Activated naive CD4-positive, alpha-beta T cell treated with anti-CD3 and anti-CD28 coated beads for 36 hours (primary cell): ENCODE results near the gene IP6K2. TPM values are rescaled to one million over a fixed set of nuclear protein-coding genes. Genes with fewer than 3 reads are reported as not detected.

Source experiments
- CTCF ChIA-PET: fragments of 350-600 bp; sonication (Branson Sonifier 250); formaldehyde crosslinking; loops from one replicate; lab custom pipeline; 2021; ENCODE audit warnings: antibody characterized with exemption; lab: Charles Lee
- DNase-seq: peaks from one replicate; pipeline ENCODE4 v3.0.0-alpha.2; 2020
- H3K27ac Mint-ChIP-seq: one replicate; pipeline ENCODE4 v1.8.0; 2021; ENCODE audit warnings: mild to moderate bottlenecking, mixed read lengths
- H3K27me3 Mint-ChIP-seq: one replicate; pipeline ENCODE4 v1.8.0; 2021; ENCODE audit warnings: low read depth, mixed read lengths
- H3K36me3 Mint-ChIP-seq: one replicate; pipeline ENCODE4 v1.8.0; 2021; ENCODE audit warnings: low read depth, mixed read lengths
- H3K4me1 Mint-ChIP-seq: one replicate; pipeline ENCODE4 v1.8.0; 2021; ENCODE audit warnings: low read depth, mixed read lengths
- H3K4me3 Mint-ChIP-seq: one replicate; pipeline ENCODE4 v1.8.0; 2021; ENCODE audit warnings: mild to moderate bottlenecking, moderate library complexity, mixed read lengths
- H3K9me3 Mint-ChIP-seq: one replicate; pipeline ENCODE4 v1.8.0; 2021; ENCODE audit warnings: mixed read lengths
- intact Hi-C: fragments of 100-400 bp; cut with micrococcal nuclease; formaldehyde crosslinking; loops from one replicate; pipeline ENCODE4 v1.15.1; 2023
- total RNA-seq, 2 experiments: library from RNA; stranded (reverse); gene quantifications; one replicate each; pipeline ENCODE4 v1.2.3, GENCODE V29; 2021

The IP6K2 gene
- total RNA-seq, 2 experiments from 2014 or later: 64.3 to 68.3 TPM

DNA sequence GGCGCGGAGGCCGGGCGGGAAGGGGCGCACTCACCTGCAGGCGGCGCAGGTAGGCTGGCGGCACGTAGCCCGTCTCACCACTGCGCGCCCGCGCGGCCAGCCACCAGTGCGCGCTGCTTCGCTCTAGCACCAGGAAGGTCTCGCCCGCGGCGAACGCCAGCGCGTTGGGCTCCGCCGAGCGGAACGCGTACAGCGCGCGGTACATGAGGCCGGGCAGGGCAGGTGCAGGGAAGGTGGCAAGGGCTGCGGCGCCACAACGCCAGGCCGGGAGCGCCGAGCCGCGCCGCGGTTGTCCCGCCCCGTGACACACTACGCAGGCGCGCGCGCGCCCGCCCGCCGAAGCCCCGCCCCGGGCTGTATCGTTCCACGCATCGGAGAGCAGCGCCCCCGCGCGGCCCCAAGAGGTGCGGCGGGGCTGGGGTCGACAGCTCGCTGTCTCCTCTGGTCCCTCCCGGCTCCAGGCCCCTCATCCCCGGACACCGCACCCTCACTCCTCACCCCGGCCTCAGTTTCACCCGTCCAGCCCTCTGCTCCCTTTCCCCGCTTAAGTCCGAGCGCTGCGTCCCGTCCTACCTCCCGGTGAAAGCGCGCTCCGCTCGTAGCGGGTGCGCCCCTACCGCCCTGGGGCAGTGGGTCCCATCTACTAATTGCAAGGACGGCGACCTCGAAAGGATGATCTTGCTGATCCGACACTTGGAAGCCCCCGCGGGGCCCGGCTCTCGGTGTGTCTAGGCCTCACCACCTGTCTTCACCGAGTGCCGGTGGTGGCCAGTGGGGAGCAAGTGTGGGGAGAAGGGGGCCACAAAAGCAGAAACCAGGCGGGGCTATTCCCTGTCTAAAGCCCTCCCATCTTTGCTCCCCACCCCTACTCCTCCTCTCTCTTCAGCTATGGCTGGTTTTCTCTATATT is 31.2 kb downstream of the IP6K2 start, which contains the start of gene NCKIPSD:
Gene NCKIPSD (minus strand): TSS at position 313 of the 909 bp plus-strand sequence. CDS start 108 bp downstream, at position 205.
- H3K27ac Mint-ChIP-seq: peak within 1 kb of the TSS; percentile 73

DNA sequence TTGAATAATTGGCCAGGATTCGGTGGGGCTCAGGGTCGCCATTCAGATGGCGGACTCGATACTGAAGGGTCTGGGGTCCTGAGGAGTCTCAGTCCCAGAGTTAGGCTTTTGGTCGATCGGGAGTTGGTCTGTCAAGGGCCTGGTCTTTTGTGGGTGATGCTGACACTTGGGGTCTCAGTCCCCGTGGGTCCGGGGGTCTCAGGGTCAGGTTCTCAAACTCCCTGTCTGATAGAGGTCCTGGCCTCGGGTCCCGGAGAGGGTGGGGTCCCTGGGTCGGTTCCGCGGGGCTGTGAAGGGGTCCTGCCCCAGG is 31.8 kb downstream of the IP6K2 start:
- no peak for DNase-seq
- intact Hi-C loops: loop anchor here (1.0 to 2.0 kb wide), 6 partner anchors 24 to 126 kb away; partner anchors contain the start of genes IP6K2, SLC26A6 and UQCRC1

More for the DNA sequence above, 31.2 kb downstream of the IP6K2 start, which contains the start of gene NCKIPSD:
- DNase-seq: peak; percentile 91
- Mint-ChIP-seq H3K36me3 (peaks cover 13% of the 10 kb centered on the region), H3K9me3 (no peaks in the 10 kb centered on the region), H3K27me3 (no peaks in the 10 kb centered on the region), H3K4me1 (peaks cover 25% of the 10 kb centered on the region), H3K4me3 (peak within 1 kb of the TSS; percentile 83)
- CTCF ChIA-PET: interaction anchor here (0.6 to 1.8 kb wide), 12 partner anchors 11 to 285 kb away, joined by 3 to 11 read pairs (median 4); partner anchors contain the start of gene SLC26A6
- intact Hi-C loops: loop anchor here (1.0 to 2.0 kb wide), 7 partner anchors 25 to 285 kb away; partner anchors contain the start of genes IP6K2, SLC26A6 and UQCRC1

DNA sequence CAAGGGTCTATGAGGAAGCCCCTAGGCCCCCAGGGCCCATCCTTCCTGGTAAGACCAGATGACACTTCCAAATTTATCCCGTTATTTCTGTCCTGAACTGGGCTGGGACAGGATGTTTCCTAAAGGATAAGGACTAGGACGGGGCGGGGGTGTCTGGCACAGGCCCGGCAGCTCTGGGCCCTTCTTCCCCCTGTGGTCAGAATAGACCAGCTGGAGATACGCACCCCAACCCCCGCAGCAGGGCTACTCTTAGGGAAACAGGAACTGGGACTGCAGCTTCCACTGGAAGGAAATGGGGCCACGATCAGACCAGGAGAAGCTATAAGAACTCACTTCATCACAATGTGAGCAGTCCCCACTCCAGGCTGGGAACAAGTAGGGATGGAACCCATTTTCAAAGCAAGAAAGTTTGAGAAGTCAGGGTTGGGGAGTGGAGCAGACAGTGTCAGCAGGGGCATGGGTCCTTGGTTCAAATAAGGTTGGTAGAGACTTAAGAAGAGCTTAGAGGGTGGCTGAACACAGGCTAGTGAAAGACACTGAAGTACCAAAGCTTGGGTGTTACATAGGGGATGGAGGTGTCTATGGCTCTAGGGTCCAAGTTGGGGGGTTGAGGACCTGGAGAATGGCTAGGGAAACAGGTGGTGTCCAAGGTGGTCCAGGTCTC is 32.4 kb downstream of the IP6K2 start:
- Mint-ChIP-seq H3K27ac (peak overlapping the region; percentile 72), H3K27me3 (no peaks in the 10 kb centered on the region), H3K9me3 (no peaks in the 10 kb centered on the region), H3K36me3 (peaks cover 17% of the 10 kb centered on the region), H3K4me3 (peak overlapping the region; percentile 83), H3K4me1 (peaks cover 31% of the 10 kb centered on the region)
- CTCF ChIA-PET: interaction anchor here (0.6 to 1.3 kb wide), 5 partner anchors 12 to 128 kb away, joined by 3 to 7 read pairs (median 3); partner anchors contain the start of gene PFKFB4
- DNase-seq: no peak
- intact Hi-C loops: loop anchor here (1.0 to 2.0 kb wide), 6 partner anchors 23 to 126 kb away; partner anchors contain the start of genes IP6K2, SLC26A6 and UQCRC1

More for the DNA sequence above, 31.8 kb downstream of the IP6K2 start:
- CTCF ChIA-PET: interaction anchor here (0.6 to 1.8 kb wide), 3 partner anchors 11 to 146 kb away, joined by 4 to 11 read pairs (median 7); partner anchors contain the start of gene PFKFB4
- Mint-ChIP-seq H3K36me3 (peaks cover 19% of the 10 kb centered on the region), H3K27ac (peak overlapping the region; percentile 73), H3K4me1 (peaks cover 31% of the 10 kb centered on the region), H3K27me3 (no peaks in the 10 kb centered on the region), H3K9me3 (no peaks in the 10 kb centered on the region), H3K4me3 (peak overlapping the region; percentile 83)

DNA sequence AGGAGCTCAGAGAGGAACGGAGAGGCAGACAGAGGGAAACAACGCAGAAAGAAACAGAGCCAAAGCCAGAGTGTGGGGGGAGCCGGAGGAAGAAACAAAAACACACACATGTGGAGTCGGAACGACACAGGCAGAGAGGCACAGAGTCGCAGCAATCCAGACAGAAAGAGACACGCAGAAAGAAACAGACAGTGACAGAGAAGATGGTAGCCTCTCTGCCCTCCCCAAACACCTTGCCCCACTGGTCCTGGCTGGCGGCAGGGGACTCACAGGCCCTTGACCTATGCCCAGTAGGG is 33.0 kb downstream of the IP6K2 start:
- peaks cover 31% of the 10 kb centered on the region for H3K4me1 Mint-ChIP-seq
- no peak for DNase-seq
- CTCF ChIA-PET: interaction anchor here (0.5 to 1.3 kb wide), 3 partner anchors 24 to 450 kb away, joined by 3 to 7 read pairs (median 3); partner anchors contain the start of gene PFKFB4
- H3K4me3 Mint-ChIP-seq: peak overlapping the region; percentile 32
- intact Hi-C loops: loop anchor here (2.0 kb wide), 3 partner anchors 49 to 125 kb away; partner anchors contain the start of genes SLC26A6 and UQCRC1
- no peaks in the 10 kb centered on the region for H3K9me3 Mint-ChIP-seq
- no peak overlapping the region for H3K27ac Mint-ChIP-seq
- peaks cover 18% of the 10 kb centered on the region for H3K36me3 Mint-ChIP-seq
- H3K27me3 Mint-ChIP-seq: no peaks in the 10 kb centered on the region

DNA sequence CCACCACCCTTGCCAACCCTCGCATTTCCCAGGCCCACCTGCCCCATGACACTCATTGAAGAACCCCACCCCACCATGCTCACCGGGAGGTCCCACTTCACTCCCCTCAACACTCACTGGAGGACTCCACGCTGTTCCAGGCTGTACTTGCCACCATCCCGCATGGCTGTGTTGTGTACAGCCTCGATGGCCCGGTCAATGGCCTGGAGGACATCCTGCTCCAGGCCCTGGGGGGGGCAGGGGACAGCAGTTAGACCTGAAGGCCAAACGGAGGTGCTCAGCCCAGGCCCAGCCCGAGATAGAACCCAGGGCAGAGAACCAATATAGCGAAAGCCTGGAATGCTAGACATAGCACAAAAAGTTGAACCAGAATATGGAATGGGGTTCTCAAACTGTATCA is 34.2 kb downstream of the IP6K2 start:
- Mint-ChIP-seq H3K36me3 (peaks cover 22% of the 10 kb centered on the region), H3K27ac (no peak overlapping the region), H3K4me1 (peaks cover 31% of the 10 kb centered on the region), H3K27me3 (no peaks in the 10 kb centered on the region), H3K9me3 (no peaks in the 10 kb centered on the region), H3K4me3 (no peak overlapping the region)
- CTCF ChIA-PET: no interaction called here
- DNase-seq: no peak
- intact Hi-C loops: no loop called here

DNA sequence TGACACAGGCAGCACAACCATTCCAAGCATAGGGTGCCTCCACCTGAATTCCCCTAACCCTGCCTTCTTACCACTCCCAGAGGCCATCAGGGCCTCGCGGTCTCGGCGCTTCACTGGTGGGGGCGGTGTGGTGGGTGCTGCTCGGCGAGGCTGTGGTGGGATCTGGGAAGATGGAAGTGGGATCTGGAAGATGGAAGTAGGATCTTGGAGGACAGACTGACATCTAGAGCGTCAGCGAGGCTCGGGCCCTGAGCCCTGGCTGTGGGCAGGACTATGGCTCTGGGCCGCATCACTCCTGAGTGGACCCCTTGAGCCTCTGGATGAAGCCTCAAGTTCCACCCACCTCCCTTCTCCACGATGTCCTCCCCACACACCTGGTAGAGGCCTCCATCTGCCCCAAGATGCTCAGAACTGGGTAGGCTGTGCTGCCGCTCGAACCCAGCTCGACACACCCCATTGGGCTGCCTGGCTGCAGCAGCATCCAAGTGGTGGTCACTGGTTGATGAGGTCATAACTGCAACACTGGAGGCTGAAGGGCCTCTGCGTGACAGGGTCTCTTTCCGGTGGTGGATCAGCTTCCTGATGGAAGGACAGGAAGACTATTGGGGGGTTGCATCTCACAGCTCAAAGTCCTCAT is 34.9 kb downstream of the IP6K2 start:
- Mint-ChIP-seq H3K27me3 (no peaks in the 10 kb centered on the region), H3K27ac (no peak overlapping the region), H3K9me3 (no peaks in the 10 kb centered on the region), H3K4me1 (peaks cover 31% of the 10 kb centered on the region), H3K36me3 (peaks cover 25% of the 10 kb centered on the region), H3K4me3 (no peak overlapping the region)
- intact Hi-C loops: no loop called here
- CTCF ChIA-PET: no interaction called here
- DNase-seq: no peak

DNA sequence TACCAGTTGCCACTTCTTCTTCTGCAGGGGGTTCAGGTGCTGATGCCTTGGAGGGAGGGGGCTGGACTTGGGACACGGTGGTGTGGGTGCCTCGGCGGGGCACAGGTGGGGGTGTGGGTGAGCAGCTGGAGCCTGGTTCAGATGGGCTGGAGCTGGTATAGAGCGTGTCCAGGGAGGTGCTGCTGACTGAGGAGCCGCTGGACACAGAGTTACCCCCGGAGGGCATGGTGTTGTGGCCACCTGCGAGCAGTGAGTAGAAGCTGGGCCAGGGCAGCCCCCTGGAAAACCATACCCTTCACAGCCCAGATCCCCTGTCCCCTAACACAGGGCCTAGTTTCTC is 35.5 kb downstream of the IP6K2 start:
- H3K9me3 Mint-ChIP-seq: no peaks in the 10 kb centered on the region
- no peak overlapping the region for H3K4me3 Mint-ChIP-seq
- CTCF ChIA-PET: interaction anchor here (0.6 to 0.7 kb wide), 2 partner anchors 300 to 441 kb away, joined by 3 read pairs; no protein-coding TSS in a partner anchor
- H3K27me3 Mint-ChIP-seq: no peaks in the 10 kb centered on the region
- no peak overlapping the region for H3K27ac Mint-ChIP-seq
- DNase-seq: no peak
- H3K36me3 Mint-ChIP-seq: peaks cover 25% of the 10 kb centered on the region
- peaks cover 29% of the 10 kb centered on the region for H3K4me1 Mint-ChIP-seq
- intact Hi-C loops: no loop called here

DNA sequence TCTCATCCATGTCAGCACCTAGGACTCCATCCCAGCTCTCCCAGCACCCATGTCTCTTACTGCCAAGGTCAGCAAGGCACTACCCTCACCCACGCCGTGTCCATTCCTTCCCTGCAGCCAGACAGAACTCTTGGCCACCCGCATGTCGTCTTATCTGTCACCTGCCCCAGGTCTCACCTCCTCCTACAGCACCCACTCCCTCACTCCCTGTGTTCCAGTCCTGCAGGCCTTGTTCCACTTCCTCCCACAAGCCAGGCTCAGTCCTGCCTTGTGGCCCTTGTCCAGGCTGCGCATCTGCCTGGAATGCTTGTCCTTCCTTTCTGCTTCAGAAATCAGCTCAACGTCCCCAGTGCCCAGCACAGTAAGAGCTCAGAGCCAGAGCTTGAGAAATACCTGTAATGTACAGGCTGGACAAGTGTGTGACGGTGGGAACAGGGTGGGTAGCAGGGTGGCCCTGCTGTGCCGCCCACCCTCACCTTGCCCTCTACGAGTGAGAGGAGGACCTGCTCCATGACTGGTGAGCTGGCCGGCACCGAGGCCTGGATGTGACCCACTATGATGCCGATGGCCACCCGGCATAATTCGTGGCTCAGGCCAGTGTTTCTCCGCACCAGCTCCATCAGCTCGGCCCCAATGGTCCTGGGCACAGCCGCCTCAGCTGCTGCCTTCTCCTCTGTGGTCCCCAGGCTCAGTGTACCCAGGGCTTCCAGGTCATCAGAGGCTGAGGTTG is 36.0 kb downstream of the IP6K2 start:
- DNase-seq: no peak
- Mint-ChIP-seq H3K9me3 (no peaks in the 10 kb centered on the region), H3K36me3 (peaks cover 25% of the 10 kb centered on the region), H3K4me3 (no peak overlapping the region), H3K27ac (peak overlapping the region; percentile 26), H3K4me1 (peaks cover 26% of the 10 kb centered on the region), H3K27me3 (no peaks in the 10 kb centered on the region)
- CTCF ChIA-PET: interaction anchor here (0.6 to 1.1 kb wide), 3 partner anchors 17 to 441 kb away, joined by 3 read pairs; no protein-coding TSS in a partner anchor
- intact Hi-C loops: no loop called here

DNA sequence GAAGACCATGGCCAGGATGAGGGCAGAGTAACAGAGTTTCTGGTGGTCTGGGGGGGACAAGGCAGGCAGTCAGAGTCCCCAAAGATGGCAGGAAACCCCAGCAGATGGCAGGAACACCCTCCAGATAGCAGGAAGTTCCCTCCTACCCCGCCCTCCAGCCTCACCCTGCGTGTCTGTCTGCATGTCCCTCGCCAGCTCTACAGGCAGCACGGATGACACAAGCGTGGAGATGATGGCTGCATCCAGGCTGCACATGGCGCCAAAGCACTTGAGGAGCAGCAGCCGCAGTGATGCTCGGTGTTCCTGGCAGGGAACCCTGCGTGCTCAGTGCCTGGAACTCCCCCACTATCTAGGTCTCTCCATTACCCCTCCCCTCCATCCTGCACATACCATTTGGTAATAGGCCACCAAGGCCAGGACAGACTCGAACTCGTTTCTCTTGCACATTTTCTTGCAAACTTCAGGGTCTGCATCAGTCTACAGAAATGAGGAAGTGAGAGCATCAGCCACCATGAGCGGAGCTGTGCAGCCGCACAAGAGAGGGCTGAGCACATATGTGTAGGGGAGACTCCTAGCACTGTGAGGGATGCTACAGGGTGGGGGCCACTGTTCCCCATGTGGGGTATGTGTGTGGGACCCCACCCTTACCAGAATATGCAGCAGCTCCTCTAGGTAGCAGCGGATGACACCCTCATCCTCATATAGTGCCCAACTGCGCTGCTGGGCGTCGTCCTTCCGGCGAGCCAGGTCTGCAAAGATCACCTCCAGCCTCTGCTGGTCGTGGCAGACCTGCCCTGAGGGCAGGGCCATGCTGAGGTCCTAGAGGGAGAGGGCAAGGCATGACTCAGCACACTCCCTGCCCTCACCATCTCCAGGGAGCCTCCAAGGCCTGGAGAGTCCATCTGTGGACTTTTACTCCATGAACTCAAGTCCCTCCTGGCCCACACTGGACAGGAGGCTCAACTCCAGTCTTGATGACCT is 37.3 kb downstream of the IP6K2 start:
- H3K27ac Mint-ChIP-seq: no peak overlapping the region
- CTCF ChIA-PET: interaction anchor here (1.1 kb wide), 1 partner anchor 16 kb away, joined by 3 read pairs; no protein-coding TSS in a partner anchor

DNA sequence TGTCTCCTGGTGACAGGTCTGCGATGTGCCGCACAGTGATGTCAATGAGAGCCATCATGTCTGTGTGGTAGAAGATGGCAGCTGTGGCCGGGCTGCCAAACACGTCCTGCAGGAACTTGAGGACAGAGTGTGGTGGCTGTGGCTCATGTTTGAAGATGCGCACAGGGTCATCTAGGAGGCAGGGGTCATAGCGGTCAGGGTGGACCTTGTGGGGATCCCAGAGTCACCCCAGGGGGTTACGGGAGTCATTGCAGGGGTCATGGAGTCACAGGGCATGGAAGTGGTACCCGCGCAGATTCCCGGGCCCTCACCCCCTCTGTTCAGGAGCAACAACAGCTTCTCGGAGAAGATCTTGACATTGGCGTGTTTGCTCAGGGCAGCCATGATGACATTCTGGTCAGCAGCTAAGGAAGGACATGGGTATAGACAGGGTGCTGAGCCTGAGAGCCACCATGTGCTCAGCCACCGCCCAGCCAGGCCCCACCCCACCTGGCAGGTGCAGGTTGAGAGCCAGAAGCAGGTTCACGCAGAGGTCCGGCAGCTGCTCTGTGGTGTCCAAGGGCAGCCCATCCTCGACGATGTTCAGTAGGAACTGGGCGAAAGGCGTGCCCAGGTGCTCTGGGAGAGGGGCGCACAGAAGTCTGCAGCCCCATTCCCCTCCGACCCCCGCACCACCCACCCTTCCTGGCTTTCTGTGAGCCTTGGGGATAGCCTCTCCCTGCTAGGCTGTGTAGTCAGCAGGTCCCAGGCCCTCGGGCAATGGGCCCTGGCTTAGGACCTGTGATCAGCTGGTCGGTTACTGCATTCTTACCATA is 38.2 kb downstream of the IP6K2 start:
- CTCF ChIA-PET: interaction anchor here (0.5 kb wide), 1 partner anchor 10 kb away, joined by 5 read pairs; no protein-coding TSS in a partner anchor
- Mint-ChIP-seq H3K27ac (no peak overlapping the region), H3K36me3 (peaks cover 25% of the 10 kb centered on the region)

More for the DNA sequence above, 37.3 kb downstream of the IP6K2 start:
- H3K4me3 Mint-ChIP-seq: no peak overlapping the region
- intact Hi-C loops: no loop called here
- no peaks in the 10 kb centered on the region for H3K27me3 Mint-ChIP-seq
- H3K36me3 Mint-ChIP-seq: peaks cover 25% of the 10 kb centered on the region
- peaks cover 20% of the 10 kb centered on the region for H3K4me1 Mint-ChIP-seq
- DNase-seq: no peak
- no peaks in the 10 kb centered on the region for H3K9me3 Mint-ChIP-seq

More for the DNA sequence above, 38.2 kb downstream of the IP6K2 start:
- DNase-seq: no peak
- H3K27me3 Mint-ChIP-seq: no peaks in the 10 kb centered on the region
- H3K4me3 Mint-ChIP-seq: no peak overlapping the region
- peaks cover 13% of the 10 kb centered on the region for H3K4me1 Mint-ChIP-seq
- H3K9me3 Mint-ChIP-seq: no peaks in the 10 kb centered on the region
- intact Hi-C loops: no loop called here
